Ecto neural progenitor cell (in vitro differentiated cells): ENCODE measurements around the gene KRTAP12-1.
A peak's percentile ranks its signal among the peaks of the same experiment; 100 is the strongest.

ENCODE experiments used
- DNase-seq: peaks from one replicate; pipeline ENCODE4 v3.0.0-alpha.2; 2018; ENCODE audit warnings: low spot score

KRTAP12-1 gene

GRCh38 chr21:44681861-44682579, at the start of gene KRTAP12-1:
KRTAP12-1 (minus strand) TSS chr21:44682163; CDS start chr21:44682123, 40 bp downstream.
- no peak for DNase-seq

- no peak for DNase-seq
Measured at GRCh38 chr21:44730951-44731579, 49.1 kb upstream of the KRTAP12-1 start.

GRCh38 chr21:44730028-44730395, 48.0 kb upstream of the KRTAP12-1 start:
- no peak for DNase-seq

- DNase-seq = no peak
Measured at GRCh38 chr21:44729336-44730027, 47.5 kb upstream of the KRTAP12-1 start.

- no peak for DNase-seq
Measured at GRCh38 chr21:44728716-44729115, 46.8 kb upstream of the KRTAP12-1 start.

- no peak for DNase-seq
Measured at GRCh38 chr21:44727757-44728156, 45.8 kb upstream of the KRTAP12-1 start.

- no peak for DNase-seq
Measured at GRCh38 chr21:44727321-44727720, 45.4 kb upstream of the KRTAP12-1 start.

GRCh38 chr21:44726826-44727225, 44.9 kb upstream of the KRTAP12-1 start:
- no peak for DNase-seq

- no peak for DNase-seq
Measured at GRCh38 chr21:44724926-44725325, 43.0 kb upstream of the KRTAP12-1 start.

GRCh38 chr21:44724196-44724595, 42.2 kb upstream of the KRTAP12-1 start:
- DNase-seq = no peak

- DNase-seq = peak; percentile 74
Measured at GRCh38 chr21:44723177-44724131, 41.5 kb upstream of the KRTAP12-1 start.

- DNase-seq = no peak
Measured at GRCh38 chr21:44722731-44723130, 40.8 kb upstream of the KRTAP12-1 start.

GRCh38 chr21:44720170-44720569, 38.2 kb upstream of the KRTAP12-1 start:
- no peak for DNase-seq

- no peak for DNase-seq
Measured at GRCh38 chr21:44718571-44718970, 36.6 kb upstream of the KRTAP12-1 start.

- no peak for DNase-seq
Measured at GRCh38 chr21:44718093-44718492, 36.1 kb upstream of the KRTAP12-1 start.

- DNase-seq = no peak
Measured at GRCh38 chr21:44716984-44717383, 35.0 kb upstream of the KRTAP12-1 start.

- DNase-seq = peak; percentile 38
Measured at GRCh38 chr21:44714905-44715304, 32.9 kb upstream of the KRTAP12-1 start.

GRCh38 chr21:44713846-44714245, 31.9 kb upstream of the KRTAP12-1 start:
- peak; percentile 17 for DNase-seq

GRCh38 chr21:44713130-44713529, 31.2 kb upstream of the KRTAP12-1 start:
- DNase-seq = peak; percentile 32

GRCh38 chr21:44712203-44713028, 30.5 kb upstream of the KRTAP12-1 start:
- no peak for DNase-seq
